ENCODE measurements around the gene OR6C4. TPM values are rescaled to one million over a fixed set of nuclear protein-coding genes. Genes with fewer than 3 reads are reported as not detected.
"Not testable (repeated sequence)": the region's sequence is repeated elsewhere in the genome, so short reads cannot be mapped to it uniquely, and the experiment has no call there.

Gene OR6C4
- not detected in 2 replicates for total RNA-seq (2014; rRNA removed; shearing (Covaris generic); ENCODE audit: low replicate concordance)

GRCh38 chr12:55549302-55549701 lies at the start of gene OR6C4:
TSS of gene OR6C4 (plus strand) at chr12:55549602. CDS start at chr12:55551227, 1,625 bp downstream.
- in situ Hi-C loops (cut with HindIII; ENCODE audit: low pct_unique_long_range_greater_than_20kb, low sequenced_read_pairs): no loop called here
- no peak for DNase-seq (ENCODE audit: low read depth)

- in situ Hi-C loops (cut with HindIII; ENCODE audit: low pct_unique_long_range_greater_than_20kb, low sequenced_read_pairs): no loop called here
- DNase-seq (ENCODE audit: low read depth): no peak
Observed at GRCh38 chr12:55499810-55500252, 49.6 kb upstream of the OR6C4 start.

GRCh38 chr12:55501601-55502000 lies 47.8 kb upstream of the OR6C4 start:
- in situ Hi-C loops (cut with HindIII; ENCODE audit: low pct_unique_long_range_greater_than_20kb, low sequenced_read_pairs): no loop called here
- DNase-seq (ENCODE audit: low read depth): no peak

- in situ Hi-C loops (cut with HindIII; ENCODE audit: low pct_unique_long_range_greater_than_20kb, low sequenced_read_pairs): no loop called here
- no peak for DNase-seq (ENCODE audit: low read depth)
Observed at GRCh38 chr12:55515696-55516095, 33.7 kb upstream of the OR6C4 start.

- in situ Hi-C loops (cut with HindIII; ENCODE audit: low pct_unique_long_range_greater_than_20kb, low sequenced_read_pairs): no loop called here
- DNase-seq (ENCODE audit: low read depth): no peak
Observed at GRCh38 chr12:55516391-55516790, 33.0 kb upstream of the OR6C4 start.

- in situ Hi-C loops (cut with HindIII; ENCODE audit: low pct_unique_long_range_greater_than_20kb, low sequenced_read_pairs); DNase-seq (ENCODE audit: low read depth): not testable (repeated sequence)
Observed at GRCh38 chr12:55548235-55548634, 1.2 kb upstream of the OR6C4 start.

GRCh38 chr12:55548756-55549155 lies 646 bp upstream of the OR6C4 start:
- in situ Hi-C loops (cut with HindIII; ENCODE audit: low pct_unique_long_range_greater_than_20kb, low sequenced_read_pairs): no loop called here
- no peak for DNase-seq (ENCODE audit: low read depth)

- no peak for DNase-seq (ENCODE audit: low read depth)
- in situ Hi-C loops (cut with HindIII; ENCODE audit: low pct_unique_long_range_greater_than_20kb, low sequenced_read_pairs): no loop called here
Observed at GRCh38 chr12:55554296-55554695, 4.9 kb downstream of the OR6C4 start.

- DNase-seq (ENCODE audit: low read depth): not testable (repeated sequence)
Observed at GRCh38 chr12:55570060-55570459, 20.7 kb downstream of the OR6C4 start.

GRCh38 chr12:55570689-55571088 lies 21.3 kb downstream of the OR6C4 start:
- in situ Hi-C loops (cut with HindIII; ENCODE audit: low pct_unique_long_range_greater_than_20kb, low sequenced_read_pairs); DNase-seq (ENCODE audit: low read depth): not testable (repeated sequence)

More at GRCh38 chr12:55570060-55570459, 20.7 kb downstream of the OR6C4 start:
- in situ Hi-C loops (cut with HindIII; ENCODE audit: low pct_unique_long_range_greater_than_20kb, low sequenced_read_pairs): not testable (repeated sequence)

GRCh38 chr12:55572168-55572567 lies 22.8 kb downstream of the OR6C4 start, which contains the start of gene OR2AP1:
TSS of gene OR2AP1 (plus strand) at chr12:55572468. CDS start at chr12:55574415, 1,947 bp downstream.
- no peak for DNase-seq (ENCODE audit: low read depth)
- in situ Hi-C loops (cut with HindIII; ENCODE audit: low pct_unique_long_range_greater_than_20kb, low sequenced_read_pairs): no loop called here

- DNase-seq (ENCODE audit: low read depth): no peak
- in situ Hi-C loops (cut with HindIII; ENCODE audit: low pct_unique_long_range_greater_than_20kb, low sequenced_read_pairs): no loop called here
Observed at GRCh38 chr12:55582066-55582465, 32.7 kb downstream of the OR6C4 start.

- in situ Hi-C loops (cut with HindIII; ENCODE audit: low pct_unique_long_range_greater_than_20kb, low sequenced_read_pairs): no loop called here
- DNase-seq (ENCODE audit: low read depth): no peak
Observed at GRCh38 chr12:55585817-55586216, 36.4 kb downstream of the OR6C4 start.

GRCh38 chr12:55590152-55590551 lies 40.8 kb downstream of the OR6C4 start:
- in situ Hi-C loops (cut with HindIII; ENCODE audit: low pct_unique_long_range_greater_than_20kb, low sequenced_read_pairs); DNase-seq (ENCODE audit: low read depth): not testable (repeated sequence)

Other genes starting within 250 kb of the OR6C4 start
- not detected in 2 replicates for gene OR6C1, start 235.3 kb upstream of the OR6C4 start, total RNA-seq (2014; rRNA removed; shearing (Covaris generic); ENCODE audit: low replicate concordance)
- not detected in 2 replicates for gene OR6C3, start 218.9 kb upstream of the OR6C4 start, total RNA-seq (2014; rRNA removed; shearing (Covaris generic); ENCODE audit: low replicate concordance)
- gene OR6C75, start 186.6 kb upstream of the OR6C4 start, total RNA-seq (2014; rRNA removed; shearing (Covaris generic); ENCODE audit: low replicate concordance): not detected in 2 replicates
- gene OR6C65, start 149.1 kb upstream of the OR6C4 start, total RNA-seq (2014; rRNA removed; shearing (Covaris generic); ENCODE audit: low replicate concordance): not detected in 2 replicates
- gene OR6C76, start 123.3 kb upstream of the OR6C4 start, total RNA-seq (2014; rRNA removed; shearing (Covaris generic); ENCODE audit: low replicate concordance): not detected in 2 replicates
- not detected in 2 replicates for gene OR6C2, start 105.5 kb upstream of the OR6C4 start, total RNA-seq (2014; rRNA removed; shearing (Covaris generic); ENCODE audit: low replicate concordance)
- gene OR6C70, start 79.5 kb upstream of the OR6C4 start, total RNA-seq (2014; rRNA removed; shearing (Covaris generic); ENCODE audit: low replicate concordance): not detected in 2 replicates
- gene OR6C68, start 57.2 kb upstream of the OR6C4 start, total RNA-seq (2014; rRNA removed; shearing (Covaris generic); ENCODE audit: low replicate concordance): not detected in 2 replicates
- gene OR2AP1, start 22.9 kb downstream of the OR6C4 start, total RNA-seq (2014; rRNA removed; shearing (Covaris generic); ENCODE audit: low replicate concordance): not detected in 2 replicates
- not detected in 2 replicates for gene OR10P1, start 87.3 kb downstream of the OR6C4 start, total RNA-seq (2014; rRNA removed; shearing (Covaris generic); ENCODE audit: low replicate concordance)
- 1.3 and 10.7 TPM in 2 replicates for gene ITGA7, start 158.3 kb downstream of the OR6C4 start, total RNA-seq (2014; rRNA removed; shearing (Covaris generic); ENCODE audit: low replicate concordance)
- gene BLOC1S1, start 166.4 kb downstream of the OR6C4 start, total RNA-seq (2014; rRNA removed; shearing (Covaris generic); ENCODE audit: low replicate concordance): 184 and 309 TPM in 2 replicates
- gene RDH5, start 170.8 kb downstream of the OR6C4 start, total RNA-seq (2014; rRNA removed; shearing (Covaris generic); ENCODE audit: low replicate concordance): 2.0 and 2.9 TPM in 2 replicates
- 1,384 and 1,429 TPM in 2 replicates for gene CD63, start 179.4 kb downstream of the OR6C4 start, total RNA-seq (2014; rRNA removed; shearing (Covaris generic); ENCODE audit: low replicate concordance)
- gene GDF11, start 193.5 kb downstream of the OR6C4 start, total RNA-seq (2014; rRNA removed; shearing (Covaris generic); ENCODE audit: low replicate concordance): 1.1 and 2.8 TPM in 2 replicates

Measured in Caki2 (cell line).